Measurements from ENCODE around the gene RASD2. TPM values are rescaled to one million over a fixed set of nuclear protein-coding genes. Genes with fewer than 3 reads are reported as not detected.
"Not testable (repeated sequence)": the region's sequence is repeated elsewhere in the genome, so short reads cannot be mapped to it uniquely, and the experiment has no call there.

RASD2 gene, protein sequence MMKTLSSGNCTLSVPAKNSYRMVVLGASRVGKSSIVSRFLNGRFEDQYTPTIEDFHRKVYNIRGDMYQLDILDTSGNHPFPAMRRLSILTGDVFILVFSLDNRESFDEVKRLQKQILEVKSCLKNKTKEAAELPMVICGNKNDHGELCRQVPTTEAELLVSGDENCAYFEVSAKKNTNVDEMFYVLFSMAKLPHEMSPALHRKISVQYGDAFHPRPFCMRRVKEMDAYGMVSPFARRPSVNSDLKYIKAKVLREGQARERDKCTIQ
- total RNA-seq: 3.4 TPM
- 1.1 TPM for polyA plus RNA-seq (ENCODE audit: insufficient read depth, low read depth, low replicate concordance)
- long read RNA-seq, donor 1: 0 reads
- long read RNA-seq, donor 2, partial matches to known transcripts: 0 of 2 reads
- long read RNA-seq, donor 2, other reads (novel, unspliced or antisense): 0 of 2 reads
- long read RNA-seq, donor 3: 0 reads
- long read RNA-seq, donor 4, partial matches to known transcripts: 0 of 1 reads
- long read RNA-seq, donor 4, other reads (novel, unspliced or antisense): 0 of 1 reads
- long read RNA-seq, donor 5: 0 reads
- long read RNA-seq, donor 6: 0 reads
- long read RNA-seq, donor 7, partial matches to known transcripts: 0 of 2 reads
- long read RNA-seq, donor 7, other reads (novel, unspliced or antisense): 1 of 2 reads
- long read RNA-seq, donor 8: 0 reads
- long read RNA-seq, donor 9: 0 reads
- long read RNA-seq, donor 10: 0 reads

DNA sequence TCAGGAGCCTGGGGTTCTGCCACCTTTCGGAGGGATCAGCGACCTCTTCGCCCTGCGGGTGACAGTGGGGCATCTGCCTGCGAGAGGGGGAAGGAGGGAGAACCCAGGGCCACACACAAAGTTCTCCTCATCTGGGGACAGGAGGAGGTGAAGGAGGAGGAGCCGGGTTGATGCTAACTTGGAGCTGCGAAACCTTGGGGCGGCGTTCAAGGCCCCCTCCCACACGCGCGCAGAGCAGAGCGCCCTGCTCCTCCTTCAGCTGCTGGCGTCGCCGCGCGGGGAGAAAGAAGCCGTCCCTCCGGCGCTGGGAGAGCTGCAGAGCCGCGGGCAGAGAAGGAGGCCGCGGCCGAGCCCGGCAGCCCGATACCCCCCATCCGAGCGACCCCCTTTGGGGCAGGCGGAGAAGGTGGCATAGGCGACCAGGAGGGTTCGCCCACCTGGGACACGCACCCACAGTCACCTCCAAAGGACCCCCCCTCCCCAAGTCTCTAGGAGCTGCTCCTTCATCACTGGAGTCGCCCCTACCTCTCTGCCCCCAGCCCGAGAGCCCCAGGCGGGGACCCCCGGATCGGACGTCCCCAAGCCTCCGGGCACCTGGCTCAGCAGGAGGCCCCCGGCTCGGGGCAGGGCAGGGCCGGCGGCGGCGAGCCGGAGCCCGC, at the start of gene RASD2:
RASD2 (plus strand) TSS at position 237 of the 659 bp plus-strand sequence. CDS start 5,979 bp downstream, outside the sequence.
- H3K4me1 ChIP-seq (ENCODE audit: control insufficient read depth in 2 of 3, insufficient read depth in 2 of 3, low read depth in 1 of 3, low read length in 3 of 3): peaks cover 0 to 5% (median 0%) of the 10 kb centered on the region in 3 donors
- peak within 1 kb of the TSS; percentile 34 to 62 (median 52) for H3K4me3 ChIP-seq (ENCODE audit: low read length in 3 of 3)
- H3K27me3 ChIP-seq (ENCODE audit: control insufficient read depth, insufficient read depth, low read length): no peaks in the 10 kb centered on the region
- intact Hi-C loops (cut with DNase I): no loop called here
- H3K27ac ChIP-seq (ENCODE audit: low read depth in 2 of 2, low read length in 2 of 2): no peak within 1 kb of the TSS
- H3K9ac ChIP-seq (ENCODE audit: low read length in 3 of 3): peak within 1 kb of the TSS in 2 of 3 donors; percentile 19 to 32
- no peaks in the 10 kb centered on the region for H3K9me3 ChIP-seq (ENCODE audit: control insufficient read depth in 2 of 3, insufficient read depth in 1 of 3, low read length in 3 of 3)
- DNase-seq: peak in 4 of 5 donors; percentile 61 to 86 (median 64)
- H3K36me3 ChIP-seq (ENCODE audit: control insufficient read depth in 2 of 3, insufficient read depth in 3 of 3, low read length in 3 of 3): no peaks in the 10 kb centered on the region
- no peak for FAIRE-seq
- TF ChIP-seq, protein P1, sequence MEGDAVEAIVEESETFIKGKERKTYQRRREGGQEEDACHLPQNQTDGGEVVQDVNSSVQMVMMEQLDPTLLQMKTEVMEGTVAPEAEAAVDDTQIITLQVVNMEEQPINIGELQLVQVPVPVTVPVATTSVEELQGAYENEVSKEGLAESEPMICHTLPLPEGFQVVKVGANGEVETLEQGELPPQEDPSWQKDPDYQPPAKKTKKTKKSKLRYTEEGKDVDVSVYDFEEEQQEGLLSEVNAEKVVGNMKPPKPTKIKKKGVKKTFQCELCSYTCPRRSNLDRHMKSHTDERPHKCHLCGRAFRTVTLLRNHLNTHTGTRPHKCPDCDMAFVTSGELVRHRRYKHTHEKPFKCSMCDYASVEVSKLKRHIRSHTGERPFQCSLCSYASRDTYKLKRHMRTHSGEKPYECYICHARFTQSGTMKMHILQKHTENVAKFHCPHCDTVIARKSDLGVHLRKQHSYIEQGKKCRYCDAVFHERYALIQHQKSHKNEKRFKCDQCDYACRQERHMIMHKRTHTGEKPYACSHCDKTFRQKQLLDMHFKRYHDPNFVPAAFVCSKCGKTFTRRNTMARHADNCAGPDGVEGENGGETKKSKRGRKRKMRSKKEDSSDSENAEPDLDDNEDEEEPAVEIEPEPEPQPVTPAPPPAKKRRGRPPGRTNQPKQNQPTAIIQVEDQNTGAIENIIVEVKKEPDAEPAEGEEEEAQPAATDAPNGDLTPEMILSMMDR (IDR thresholded peaks at IDR 0.05; ENCODE audit: borderline replicate concordance, extremely low read depth, insufficient read depth): no peak

DNA sequence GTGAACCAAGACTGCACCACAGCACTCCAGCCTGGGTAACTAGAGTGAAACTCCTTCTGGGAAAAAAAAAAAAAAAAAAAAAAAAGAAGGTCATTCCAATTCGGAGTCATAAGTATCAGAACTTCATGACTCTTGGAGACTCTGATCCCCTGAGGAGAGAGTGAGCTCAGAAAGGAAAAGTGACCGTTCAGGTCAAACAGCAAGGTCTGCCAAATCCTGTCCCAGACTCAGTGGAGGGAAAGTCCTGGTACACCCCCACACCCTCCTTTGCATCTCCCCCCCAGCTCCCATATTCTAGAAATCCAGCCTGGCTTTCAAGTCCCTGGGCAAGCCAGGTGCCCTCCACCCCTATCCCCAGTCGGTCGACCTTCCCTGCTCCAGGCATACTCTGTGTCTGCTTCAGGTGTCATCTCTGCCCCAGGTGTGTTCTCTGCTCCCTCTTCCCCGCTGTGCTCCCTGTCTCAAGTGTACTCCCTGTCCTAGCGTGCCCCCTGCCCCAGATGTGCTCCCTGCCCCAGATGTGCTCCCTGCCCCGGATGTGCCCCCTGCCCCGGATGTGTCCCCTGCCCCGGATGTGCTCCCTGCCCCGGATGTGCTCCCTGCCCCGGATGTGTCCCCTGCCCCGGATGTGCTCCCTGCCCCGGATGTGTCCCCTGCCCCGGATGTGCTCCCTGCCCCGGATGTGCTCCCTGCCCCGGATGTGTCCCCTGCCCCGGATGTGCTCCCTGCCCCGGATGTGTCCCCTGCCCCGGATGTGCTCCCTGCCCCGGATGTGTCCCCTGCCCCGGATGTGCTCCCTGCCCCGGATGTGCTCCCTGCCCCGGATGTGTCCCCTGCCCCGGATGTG, 49.3 kb upstream of the RASD2 start:
- H3K9me3 ChIP-seq (ENCODE audit: control insufficient read depth in 2 of 3, insufficient read depth in 1 of 3, low read length in 3 of 3); H3K36me3 ChIP-seq (ENCODE audit: control insufficient read depth in 2 of 3, insufficient read depth in 3 of 3, low read length in 3 of 3); DNase-seq; H3K9ac ChIP-seq (ENCODE audit: low read length in 3 of 3); H3K4me1 ChIP-seq (ENCODE audit: control insufficient read depth in 2 of 3, insufficient read depth in 2 of 3, low read depth in 1 of 3, low read length in 3 of 3); FAIRE-seq; H3K4me3 ChIP-seq (ENCODE audit: low read length in 3 of 3); H3K27ac ChIP-seq (ENCODE audit: low read depth in 2 of 2, low read length in 2 of 2); intact Hi-C loops (cut with DNase I); H3K27me3 ChIP-seq (ENCODE audit: control insufficient read depth, insufficient read depth, low read length): not testable (repeated sequence)

DNA sequence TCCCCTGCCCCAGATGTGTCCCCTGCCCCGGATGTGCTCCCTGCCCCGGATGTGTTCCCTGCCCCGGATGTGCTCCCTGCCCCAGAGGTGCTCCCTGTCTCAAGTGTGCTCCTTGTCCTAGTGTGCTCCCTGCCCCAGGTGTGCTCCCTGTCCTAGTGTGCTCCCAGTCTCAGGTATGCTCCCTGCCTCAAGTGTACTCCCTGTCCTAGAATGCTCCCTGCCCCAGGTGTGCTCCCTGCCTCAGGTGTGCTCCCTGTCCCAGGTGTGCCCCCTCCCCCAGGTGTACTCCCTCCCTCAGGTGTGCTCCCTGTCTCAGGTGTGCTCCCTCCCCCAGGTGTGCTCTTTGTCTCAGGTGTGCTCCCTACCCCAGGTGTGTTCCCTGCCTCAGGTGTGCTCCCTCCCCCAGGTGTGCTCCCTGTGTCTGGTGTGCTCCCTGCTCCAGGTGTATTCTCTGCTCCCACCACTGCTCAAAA, 48.7 kb upstream of the RASD2 start:
- Histone ChIP-seq H3K4me3 (ENCODE audit: low read length in 3 of 3) (no peak overlapping the region), H3K9me3 (ENCODE audit: control insufficient read depth in 2 of 3, insufficient read depth in 1 of 3, low read length in 3 of 3) (no peaks in the 10 kb centered on the region), H3K4me1 (ENCODE audit: control insufficient read depth in 2 of 3, insufficient read depth in 2 of 3, low read depth in 1 of 3, low read length in 3 of 3) (no peaks in the 10 kb centered on the region), H3K27ac (ENCODE audit: low read depth in 2 of 2, low read length in 2 of 2) (no peak overlapping the region), H3K36me3 (ENCODE audit: control insufficient read depth in 2 of 3, insufficient read depth in 3 of 3, low read length in 3 of 3) (no peaks in the 10 kb centered on the region), H3K9ac (ENCODE audit: low read length in 3 of 3) (no peak overlapping the region), H3K27me3 (ENCODE audit: control insufficient read depth, insufficient read depth, low read length) (no peaks in the 10 kb centered on the region)
- TF ChIP-seq, protein P1 (IDR thresholded peaks at IDR 0.05; ENCODE audit: borderline replicate concordance, extremely low read depth, insufficient read depth): no peak
- DNase-seq (no peak), FAIRE-seq (no peak)
- intact Hi-C loops (cut with DNase I): no loop called here

All from kidney (tissue), 22 donors.